Inferior parietal cortex (tissue), 1 donor: ENCODE data around the gene CNTNAP1.
A peak's percentile ranks its signal among the peaks of the same experiment; 100 is the strongest.
"Not testable (repeated sequence)": the region's sequence is repeated elsewhere in the genome, so short reads cannot be mapped to it uniquely, and the experiment has no call there.

ENCODE experiments used
- DNase-seq: peaks from one replicate; pipeline ENCODE4 v3.0.0-alpha.2; 2016; ENCODE audit errors: extremely low spot score

Gene CNTNAP1

DNA sequence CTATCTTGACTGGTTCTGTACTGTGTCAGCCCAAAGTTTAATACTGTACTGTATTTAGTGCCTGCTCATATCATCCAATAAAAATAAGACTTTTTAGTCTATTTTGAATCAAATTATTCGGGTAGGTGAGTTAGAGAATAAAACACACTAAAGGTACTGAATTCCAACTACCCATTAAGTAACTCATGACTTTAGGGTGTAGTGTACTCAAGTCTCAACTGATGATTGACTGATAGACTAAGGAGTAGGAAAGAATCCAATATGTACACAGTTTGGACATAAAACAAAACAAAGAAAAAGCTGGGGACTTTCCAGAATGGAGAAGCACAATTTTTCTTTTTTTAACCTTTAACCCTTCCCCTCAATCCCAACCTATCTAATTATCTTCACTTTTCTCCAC lies 58.4 kb downstream of the CNTNAP1 start:
- DNase-seq, result no peak

DNA sequence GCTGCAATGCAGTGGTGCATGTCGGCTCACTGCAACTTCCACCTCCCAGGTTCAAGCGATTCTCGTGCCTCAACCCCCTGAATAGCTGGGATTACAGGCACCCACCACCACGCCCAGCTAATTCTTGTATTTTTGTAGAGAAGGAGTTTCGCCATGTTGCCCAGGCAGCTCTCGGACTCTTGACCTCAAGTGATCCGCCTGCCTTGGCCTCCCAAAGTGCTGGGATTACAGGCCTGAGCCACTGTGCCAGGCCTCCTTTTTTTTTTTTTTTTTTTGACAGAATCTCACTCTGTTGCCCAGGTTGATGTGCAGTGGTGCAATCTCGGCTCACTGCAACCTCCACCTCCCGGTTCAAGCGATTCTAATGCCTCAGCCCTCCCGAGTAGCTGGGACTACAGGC lies 60.6 kb downstream of the CNTNAP1 start:
- DNase-seq, result not testable (repeated sequence)

DNA sequence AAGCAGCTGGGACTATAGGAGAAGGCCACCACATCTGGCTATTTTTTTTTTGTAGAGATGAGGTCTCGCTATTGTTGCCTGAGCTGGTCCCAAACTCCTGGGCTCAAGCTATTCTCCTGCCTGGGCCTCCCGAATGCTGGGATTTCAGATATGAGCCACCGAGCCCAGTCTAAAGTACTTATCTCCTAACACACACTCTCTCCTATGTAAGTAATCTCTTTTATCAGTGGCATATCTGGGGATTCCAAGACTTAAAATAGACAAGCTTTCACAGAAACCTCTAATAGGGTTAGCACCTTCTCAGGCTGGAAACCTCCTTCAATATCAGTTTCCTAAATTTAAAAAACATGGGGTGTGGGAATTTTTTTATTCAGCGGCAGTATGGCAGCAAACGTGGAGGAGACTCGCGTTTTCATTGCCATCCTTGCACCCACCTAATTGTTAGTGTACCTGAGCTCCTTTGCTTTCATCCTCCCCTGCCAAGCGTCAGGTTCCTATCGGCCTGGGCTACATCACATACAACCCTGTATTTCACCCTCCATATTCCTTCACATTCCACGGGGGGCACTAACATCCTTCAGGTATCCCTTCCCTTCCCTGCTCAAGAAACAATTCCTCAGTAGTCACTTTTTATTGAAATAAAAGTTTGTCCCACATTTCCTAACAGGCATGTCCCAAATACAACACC lies 61.4 kb downstream of the CNTNAP1 start:
- DNase-seq, result no peak

DNA sequence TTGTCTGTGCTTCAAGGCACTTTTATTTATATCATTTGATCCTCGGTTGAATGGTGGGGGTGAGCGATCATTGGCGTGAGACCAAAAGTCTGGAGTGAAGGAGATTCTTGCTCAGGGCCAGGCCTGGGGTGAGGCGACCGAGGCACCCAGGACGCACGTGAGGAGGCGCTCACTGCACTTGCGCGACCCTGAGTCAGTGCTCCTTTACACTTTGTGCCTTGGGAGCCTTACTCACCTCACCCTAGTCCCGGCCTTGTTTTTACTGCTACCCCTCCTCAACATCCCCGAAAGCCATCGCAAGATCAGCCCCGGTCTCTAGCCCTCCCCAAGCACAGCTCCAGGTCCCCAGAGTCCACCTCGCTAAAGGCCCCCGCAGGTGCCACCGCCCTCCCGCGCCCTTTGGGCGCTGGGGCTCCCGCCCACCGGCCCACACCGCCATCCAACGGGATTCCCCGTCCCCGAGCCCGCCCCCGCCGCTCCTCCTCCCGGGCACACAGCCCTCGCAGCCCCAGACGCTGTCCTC lies 62.0 kb downstream of the CNTNAP1 start:
- peak; percentile 34 for DNase-seq

DNA sequence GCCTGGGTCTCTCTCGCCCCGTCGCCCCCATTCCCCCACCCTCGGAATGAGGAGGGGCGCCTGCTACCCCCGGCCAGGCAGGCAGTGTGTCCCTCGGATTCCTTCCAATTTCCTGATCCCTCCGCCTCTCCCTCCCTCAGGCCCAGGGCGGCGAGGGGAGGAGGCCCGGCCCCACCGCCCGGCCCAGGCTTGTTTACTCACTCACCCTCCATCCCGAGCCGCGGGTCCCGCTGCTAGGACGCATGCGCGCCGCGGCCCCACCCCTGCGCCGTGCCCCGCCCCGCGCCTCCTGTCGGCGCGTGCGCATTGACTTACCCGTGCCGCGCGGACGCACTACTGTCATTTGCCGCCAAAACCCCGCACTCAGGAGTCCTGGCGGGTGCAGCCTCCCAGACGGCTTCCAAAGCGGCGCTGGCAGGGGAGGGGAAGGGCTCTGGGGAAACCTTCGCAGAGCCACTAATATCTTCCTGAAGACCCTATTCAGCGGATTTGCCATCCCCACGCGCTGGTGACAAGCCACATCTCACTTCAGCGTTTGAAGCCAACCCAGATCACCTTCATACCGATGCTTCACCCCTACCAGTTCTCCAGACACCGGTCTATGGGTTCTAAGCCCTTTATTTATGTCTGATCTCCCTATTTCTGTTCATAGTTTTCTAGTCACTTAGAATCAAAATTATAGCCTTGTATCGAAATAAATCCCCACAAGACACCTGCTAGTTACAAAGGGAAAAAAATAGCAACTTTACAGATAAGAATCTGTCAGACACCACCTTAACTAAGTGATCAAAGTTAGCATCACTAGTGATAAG lies 62.7 kb downstream of the CNTNAP1 start, which contains the start of gene EZH1:
TSS of gene EZH1 (minus strand) at position 235 of the 812 bp plus-strand sequence. CDS start 16,099 bp downstream, outside the sequence.
- peak; percentile 90 for DNase-seq

DNA sequence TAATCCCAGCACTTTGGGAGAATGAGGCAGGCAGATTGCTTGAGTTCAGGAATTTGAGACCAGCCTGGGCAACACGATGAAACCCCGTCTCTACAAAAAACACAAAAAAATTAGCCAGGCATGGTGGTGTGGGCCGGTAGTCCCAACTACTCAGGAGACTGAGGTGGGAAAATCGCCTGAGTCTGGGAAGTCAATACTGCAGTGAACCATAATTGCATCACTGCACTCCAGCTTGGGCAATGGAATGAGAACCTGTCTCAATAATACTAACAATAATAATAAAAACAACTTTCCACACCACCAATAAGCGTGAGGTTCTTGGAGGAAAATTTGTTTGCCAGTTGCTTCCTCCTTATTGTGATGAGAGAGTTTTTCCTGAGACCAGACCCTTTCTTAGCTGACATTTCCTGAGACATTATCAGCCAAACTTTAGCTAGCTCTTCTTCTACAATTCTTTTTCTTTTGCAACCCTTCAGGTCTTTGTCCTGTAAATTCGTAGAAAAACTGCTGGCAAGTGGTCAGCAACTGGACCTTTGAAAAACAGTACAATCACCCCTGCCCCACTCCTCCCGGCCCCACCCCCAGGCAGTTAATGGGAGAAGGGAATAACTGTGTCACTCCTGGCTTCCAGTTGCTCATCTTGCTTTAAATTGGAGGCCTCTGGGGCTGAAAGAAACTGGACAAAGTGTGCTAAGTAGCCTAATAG lies 66.0 kb downstream of the CNTNAP1 start:
- DNase-seq, result no peak

DNA sequence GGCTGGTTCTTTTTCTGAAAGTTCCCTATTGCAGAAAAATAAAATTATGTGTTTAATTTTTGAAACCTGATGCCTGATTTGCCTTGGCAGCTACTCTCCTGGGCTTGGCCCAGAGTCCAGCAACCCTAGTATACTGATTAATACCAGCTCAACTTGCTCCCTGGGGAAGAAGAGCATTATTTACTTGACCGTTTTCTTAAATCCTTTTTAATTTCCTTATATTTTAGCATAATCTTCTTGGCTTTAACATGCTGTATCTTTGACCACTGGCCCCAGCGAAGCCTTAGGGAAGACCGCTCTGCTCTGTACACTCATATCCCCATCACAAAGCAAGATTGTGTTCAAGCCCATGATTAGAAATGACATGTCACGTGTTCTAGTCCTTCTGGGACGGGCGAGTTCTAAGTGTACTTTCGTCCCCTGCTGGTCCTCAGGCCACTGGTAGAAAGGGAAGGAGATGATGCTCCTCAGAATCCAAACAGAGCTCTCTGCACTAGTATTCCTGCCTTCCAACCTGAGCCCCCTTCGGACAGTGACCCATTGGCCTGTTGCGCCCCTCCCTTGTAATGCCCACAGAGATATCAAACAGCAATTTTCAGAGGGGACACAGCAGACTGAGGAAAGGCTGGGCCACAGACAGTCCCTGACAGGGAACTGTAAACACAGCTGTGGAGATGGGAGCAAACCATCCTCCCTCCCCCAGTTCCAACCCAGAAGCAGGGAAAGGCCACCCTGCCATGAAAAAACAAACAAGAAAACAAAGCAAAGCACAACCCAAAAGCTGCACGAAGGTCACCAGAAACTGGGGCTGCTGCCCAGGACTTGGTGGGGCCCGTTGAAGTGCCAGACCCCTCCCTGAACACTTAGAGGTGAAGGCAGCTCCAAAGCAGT lies 66.8 kb downstream of the CNTNAP1 start:
- DNase-seq, result no peak
